Measurements from ENCODE around the gene CDC16.
A peak's percentile ranks its signal among the peaks of the same experiment; 100 is the strongest.
"Not testable (repeated sequence)": the region's sequence is repeated elsewhere in the genome, so short reads cannot be mapped to it uniquely, and the experiment has no call there.

Gene CDC16

DNA sequence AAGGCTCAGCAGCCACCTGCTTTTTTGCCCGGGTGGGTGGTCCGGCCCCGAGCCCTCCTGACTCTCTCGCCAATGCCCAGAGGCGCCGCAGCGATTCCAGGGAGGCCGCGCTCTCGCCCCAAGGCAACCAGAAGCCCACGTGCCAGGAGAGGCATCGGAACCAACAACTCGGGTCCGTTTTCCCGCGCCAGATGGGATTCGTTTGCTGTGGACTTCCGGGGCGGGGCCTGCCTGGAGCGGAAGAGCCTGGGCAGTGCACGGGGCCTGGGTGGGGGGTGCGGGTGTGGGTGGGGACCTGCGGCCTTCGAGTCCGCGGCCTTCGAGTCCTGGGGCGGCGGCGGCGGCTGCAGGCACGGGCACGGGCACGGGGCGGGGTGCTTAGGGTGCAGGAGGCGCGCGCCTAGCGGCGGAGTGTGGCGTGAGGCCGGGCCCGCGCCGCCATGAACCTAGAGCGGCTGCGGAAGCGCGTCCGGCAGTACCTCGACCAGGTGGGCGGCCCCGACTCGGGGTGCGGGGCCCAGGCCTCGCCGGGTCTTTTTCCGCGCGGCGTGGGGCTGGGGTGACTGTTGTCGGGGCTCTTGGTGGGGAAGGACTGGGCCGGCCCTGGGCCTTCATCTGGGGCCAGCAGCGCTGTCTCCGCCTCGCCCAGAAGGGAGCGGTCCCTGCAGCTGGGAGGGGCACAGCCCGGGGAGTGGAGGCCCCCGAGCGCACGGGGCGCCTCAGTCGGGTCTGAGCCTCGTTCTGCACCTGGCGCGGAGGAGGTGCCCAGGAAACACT lies at the start of gene CDC16:
CDC16 (plus strand) TSS at position 253 of the 777 bp plus-strand sequence; CDS start at position 441, 188 bp downstream.
- DNase-seq (ENCODE audit: low read depth in 3 of 3): peak; percentile 75 to 85 (median 77)

DNA sequence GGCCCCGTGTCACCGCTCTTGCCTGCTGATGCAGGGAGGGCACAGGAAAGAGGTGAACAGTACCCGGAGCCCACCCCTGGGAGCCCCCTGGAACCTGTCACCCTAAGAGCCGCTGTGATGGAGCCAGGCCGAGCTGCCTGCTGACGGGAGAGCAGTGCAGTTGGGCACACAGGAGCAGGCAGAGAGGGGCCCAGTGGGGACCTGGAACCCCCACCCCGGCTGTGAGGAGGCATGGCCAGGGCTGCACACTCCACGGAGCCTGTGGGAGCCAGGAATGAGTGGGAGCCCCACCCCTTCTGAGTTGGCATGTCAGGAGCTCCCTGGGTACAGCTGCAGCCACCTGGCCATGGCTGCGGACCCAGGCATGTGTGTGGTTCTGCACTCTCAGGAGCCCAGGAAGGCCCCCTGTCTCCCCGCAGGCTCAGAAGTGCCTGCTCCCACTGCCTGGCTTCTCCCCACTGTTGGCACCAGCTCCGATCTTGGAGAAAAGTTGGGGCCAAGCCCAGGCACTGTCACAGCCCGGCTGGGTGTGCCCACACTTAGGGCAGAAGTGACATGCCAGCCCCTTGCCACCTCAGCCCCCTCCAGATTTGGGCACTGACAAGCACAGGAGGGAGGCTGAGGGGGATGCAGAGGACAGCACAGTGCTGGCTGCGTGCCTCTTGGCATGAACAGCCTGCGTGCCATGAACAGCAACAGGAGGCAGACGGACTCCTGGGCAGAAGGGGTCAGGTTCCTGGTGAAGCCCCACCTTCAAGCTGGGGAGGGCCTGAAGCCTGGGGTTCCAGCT lies 49.3 kb upstream of the CDC16 start:
- no peak for DNase-seq (ENCODE audit: low read depth in 3 of 3)

DNA sequence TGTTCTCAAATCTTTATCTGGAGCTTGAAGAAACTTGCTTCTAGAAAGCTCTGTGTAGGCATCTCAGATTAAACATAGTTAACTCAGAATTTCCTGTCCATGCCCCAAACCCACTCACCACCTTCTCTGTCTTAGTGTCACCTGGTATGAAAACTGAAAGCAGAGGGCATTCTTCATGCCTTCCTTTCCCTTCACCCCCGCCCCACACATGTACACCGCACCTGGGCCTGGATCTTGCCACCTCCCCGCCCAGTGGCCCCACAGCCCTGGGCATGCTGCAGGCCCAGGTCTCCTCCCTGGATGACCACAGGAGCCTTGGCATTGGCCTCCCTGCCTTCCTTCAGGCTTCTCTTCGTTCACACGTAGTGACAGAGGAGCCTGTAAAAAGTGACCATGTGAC lies 39.8 kb upstream of the CDC16 start:
- DNase-seq (ENCODE audit: low read depth in 3 of 3): no peak

- DNase-seq (ENCODE audit: low read depth in 3 of 3): no peak
These were observed 38.1 kb upstream of the CDC16 start for GRCh38 chr13:114196629-114197028.

DNA sequence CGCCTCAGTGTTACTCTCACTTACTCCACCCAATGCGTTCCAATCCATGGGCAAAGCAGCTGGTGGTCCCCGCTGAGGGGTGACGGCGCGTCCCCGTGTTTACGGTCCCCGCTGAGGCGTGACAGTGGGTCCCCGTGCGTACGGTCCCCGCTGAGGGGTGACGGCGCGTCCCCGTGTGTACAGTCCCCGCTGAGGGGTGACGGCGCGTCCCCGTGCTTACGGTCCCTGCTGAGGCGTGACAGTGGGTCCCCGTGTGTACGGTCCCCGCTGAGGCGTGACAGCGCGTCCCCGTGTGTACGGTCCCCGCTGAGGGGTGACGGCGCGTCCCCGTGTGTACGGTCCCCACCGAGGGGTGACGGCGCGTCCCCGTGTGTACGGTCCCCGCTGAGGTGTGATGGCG lies 36.1 kb upstream of the CDC16 start:
- DNase-seq (ENCODE audit: low read depth in 3 of 3): no peak

DNA sequence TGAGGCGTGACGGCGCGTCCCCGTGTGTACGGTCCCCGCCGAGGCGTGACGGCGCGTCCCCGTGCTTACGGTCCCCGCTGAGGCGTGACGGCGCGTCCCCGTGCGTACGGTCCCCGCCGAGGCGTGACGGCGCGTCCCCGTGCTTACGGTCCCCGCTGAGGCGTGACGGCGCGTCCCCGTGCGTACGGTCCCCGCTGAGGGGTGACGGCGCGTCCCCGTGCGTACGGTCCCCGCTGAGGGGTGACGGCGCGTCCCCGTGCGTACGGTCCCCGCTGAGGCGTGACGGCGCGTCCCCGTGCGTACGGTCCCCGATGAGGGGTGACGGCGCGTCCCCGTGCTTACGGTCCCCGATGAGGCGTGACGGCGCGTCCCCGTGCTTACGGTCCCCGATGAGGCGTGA lies 35.2 kb upstream of the CDC16 start:
- DNase-seq (ENCODE audit: low read depth in 3 of 3): not testable (repeated sequence)

DNA sequence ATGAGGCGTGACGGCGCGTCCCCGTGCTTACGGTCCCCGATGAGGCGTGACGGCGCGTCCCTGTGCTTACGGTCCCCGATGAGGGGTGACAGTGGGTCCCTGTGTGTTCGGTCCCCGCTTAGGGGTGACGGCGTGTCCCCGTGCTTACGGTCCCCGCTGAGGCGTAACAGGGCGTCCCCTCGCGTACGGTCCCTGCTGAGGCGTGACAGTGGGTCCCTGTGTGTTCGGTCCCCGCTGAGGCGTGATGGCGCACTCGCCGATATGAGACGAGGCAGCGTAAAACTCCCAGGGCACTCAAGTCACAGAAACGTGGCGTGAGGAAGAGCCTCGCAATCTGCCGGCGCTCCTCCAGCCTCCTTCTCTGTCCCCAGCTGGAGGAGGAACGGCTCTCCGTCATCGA lies 34.7 kb upstream of the CDC16 start:
- DNase-seq (ENCODE audit: low read depth in 3 of 3): no peak

- DNase-seq (ENCODE audit: low read depth in 3 of 3): no peak
These were observed 34.2 kb upstream of the CDC16 start for GRCh38 chr13:114200399-114200911.

GRCh38 chr13:114202581-114202980 lies 32.1 kb upstream of the CDC16 start:
- DNase-seq (ENCODE audit: low read depth in 3 of 3): no peak

- DNase-seq (ENCODE audit: low read depth in 3 of 3): no peak
These were observed 31.2 kb upstream of the CDC16 start for GRCh38 chr13:114203536-114203935.

- no peak for DNase-seq (ENCODE audit: low read depth in 3 of 3)
These were observed 29.8 kb upstream of the CDC16 start for GRCh38 chr13:114204894-114205293.

DNA sequence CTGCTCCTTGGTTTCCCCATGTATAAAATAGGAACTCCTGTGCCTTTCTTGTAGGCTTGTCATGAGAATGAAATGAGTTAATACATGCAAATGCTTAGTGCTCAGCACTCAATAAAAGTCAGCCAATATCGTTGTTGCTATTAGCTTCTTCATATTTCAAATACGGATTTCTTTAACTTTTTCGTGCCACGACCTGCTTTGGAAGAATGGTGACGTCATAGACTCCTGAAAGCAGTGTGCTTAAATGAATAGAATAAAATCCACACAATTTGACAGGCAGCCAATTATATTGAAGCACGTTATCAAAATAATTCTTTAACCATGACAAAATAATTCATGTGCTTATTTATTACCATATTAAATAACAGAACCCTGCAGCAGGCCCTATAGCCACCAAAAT lies 26.6 kb upstream of the CDC16 start:
- DNase-seq (ENCODE audit: low read depth in 3 of 3): no peak

- DNase-seq (ENCODE audit: low read depth in 3 of 3): no peak
These were observed 23.1 kb upstream of the CDC16 start for GRCh38 chr13:114211446-114212157.

GRCh38 chr13:114212158-114212495 lies 22.6 kb upstream of the CDC16 start:
- no peak for DNase-seq (ENCODE audit: low read depth in 3 of 3)

DNA sequence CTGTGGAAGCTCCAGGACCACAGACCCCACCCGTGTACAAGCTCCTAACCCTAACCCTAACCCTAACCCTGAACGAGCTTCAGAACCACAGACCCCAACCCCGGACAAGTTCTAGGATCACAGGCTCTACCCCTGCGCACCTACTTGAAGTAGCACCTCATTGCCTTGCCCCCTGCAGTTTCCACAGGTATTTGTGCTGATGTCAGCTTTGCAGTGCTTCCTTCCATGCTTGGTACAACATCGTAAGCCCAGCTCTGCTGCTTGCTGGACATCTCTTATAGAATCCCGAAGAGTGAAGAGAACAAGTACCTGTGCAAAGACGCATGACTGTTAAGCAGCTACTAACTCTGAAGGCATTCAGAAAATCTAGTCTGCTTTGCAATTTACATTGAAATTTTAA lies 20.7 kb upstream of the CDC16 start:
- no peak for DNase-seq (ENCODE audit: low read depth in 3 of 3)

GRCh38 chr13:114219392-114219791 lies 15.3 kb upstream of the CDC16 start:
- DNase-seq (ENCODE audit: low read depth in 3 of 3): no peak

DNA sequence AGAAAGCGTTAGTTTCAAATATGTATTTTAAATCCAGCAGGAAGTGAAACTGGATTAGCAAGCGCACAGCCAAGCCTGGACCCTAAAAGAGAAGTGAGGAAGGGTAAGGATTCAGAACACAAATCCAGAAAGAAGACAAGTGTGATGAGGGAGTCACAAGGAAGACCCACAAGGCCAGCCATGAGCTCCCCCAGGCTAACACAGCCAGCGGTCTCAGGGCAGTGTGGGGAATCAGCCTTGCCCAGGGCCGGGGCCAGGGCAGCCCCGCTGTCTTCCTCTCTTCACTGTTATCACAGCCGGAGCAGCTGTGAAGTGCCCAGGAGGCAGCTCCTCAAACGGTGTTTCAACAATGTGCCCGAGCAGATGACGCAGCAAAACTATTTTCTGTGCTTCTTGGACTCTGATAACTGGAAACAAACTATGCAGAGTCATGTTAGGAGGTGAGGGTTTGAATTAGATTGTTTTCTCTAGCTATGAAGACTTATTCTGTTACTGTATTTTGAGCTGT lies 12.2 kb upstream of the CDC16 start:
- no peak for DNase-seq (ENCODE audit: low read depth in 3 of 3)

DNA sequence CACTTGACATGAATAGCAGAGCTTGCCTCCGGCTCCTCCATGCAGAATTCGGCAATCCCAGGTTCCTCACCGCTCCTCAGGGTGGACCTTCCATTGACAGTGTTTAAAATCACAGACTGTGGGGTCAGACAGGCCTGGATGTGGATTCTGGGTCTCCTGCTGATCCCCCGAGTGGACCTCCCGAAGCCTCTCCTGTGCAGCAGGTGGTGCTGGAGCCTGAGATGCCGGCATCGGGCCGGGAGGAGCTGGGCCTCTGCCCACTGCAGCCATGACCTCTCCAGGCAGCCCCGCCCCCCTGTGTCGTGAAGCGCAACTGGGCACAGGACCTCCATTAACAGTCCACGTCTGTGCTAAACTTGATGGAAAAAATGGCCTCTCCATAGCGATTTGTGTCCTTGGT lies 10.5 kb upstream of the CDC16 start:
- DNase-seq (ENCODE audit: low read depth in 3 of 3): no peak

- DNase-seq (ENCODE audit: low read depth in 3 of 3): no peak
These were observed 9.1 kb upstream of the CDC16 start for GRCh38 chr13:114225610-114226009.

- no peak for DNase-seq (ENCODE audit: low read depth in 3 of 3)
These were observed 8.6 kb upstream of the CDC16 start for GRCh38 chr13:114226088-114226487.

DNA sequence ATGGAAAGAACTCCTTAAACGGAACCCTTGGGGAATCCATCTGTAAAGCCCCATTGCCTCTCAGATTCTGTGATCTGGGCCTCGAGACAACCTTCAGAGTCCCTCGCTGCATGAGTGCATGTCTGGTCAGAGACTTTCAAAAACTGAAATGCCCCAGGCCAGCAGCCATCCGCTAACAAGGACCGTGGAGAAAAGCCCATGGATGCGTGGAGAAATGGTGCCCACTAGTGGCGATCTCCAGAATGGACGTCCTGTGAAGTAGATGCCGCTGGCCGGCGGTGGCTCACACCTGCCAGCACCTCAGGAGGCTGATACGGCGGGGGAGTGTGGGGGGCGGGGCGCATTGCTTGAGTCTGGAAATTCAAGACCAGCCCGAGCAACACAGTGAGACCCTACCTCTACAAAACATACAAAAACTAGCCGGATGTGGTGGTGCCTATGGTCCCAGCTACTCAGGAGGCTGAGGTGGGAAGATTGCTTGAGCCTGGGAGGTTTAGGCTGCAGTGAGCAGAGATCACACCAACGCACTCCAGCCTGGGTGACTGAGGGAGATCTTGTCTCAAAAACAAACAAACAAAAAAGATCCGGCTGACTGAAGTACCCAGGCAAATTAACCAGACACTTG lies 7.9 kb upstream of the CDC16 start:
- DNase-seq (ENCODE audit: low read depth in 3 of 3): peak; percentile 66 to 79 (median 76)

- DNase-seq (ENCODE audit: low read depth in 3 of 3): no peak
These were observed 7.2 kb upstream of the CDC16 start for GRCh38 chr13:114227528-114227927.
